ENCODE results near the gene FTCD.
A peak's percentile ranks its signal among the peaks of the same experiment; 100 is the strongest.
"Not testable (repeated sequence)": the region's sequence is repeated elsewhere in the genome, so short reads cannot be mapped to it uniquely, and the experiment has no call there.

FTCD gene

GRCh38 chr21:46187814-46188213, 32.4 kb upstream of the FTCD start:
- DNase-seq, result no peak
- Histone ChIP-seq H3K27ac (ENCODE audit: insufficient read depth, low read length, poor library complexity, severe bottlenecking) (no peak overlapping the region), H3K36me3 (ENCODE audit: control insufficient read depth, insufficient read depth, low read length) (no peaks in the 10 kb centered on the region), H3K9me3 (ENCODE audit: control insufficient read depth, low read length) (no peaks in the 10 kb centered on the region), H3K27me3 (replicated peaks; ENCODE audit: control insufficient read depth, insufficient read depth, low read length, poor library complexity, severe bottlenecking) (no peaks in the 10 kb centered on the region), H3K4me3 (ENCODE audit: insufficient read depth, low read depth, low read length, poor library complexity, severe bottlenecking) (no peak overlapping the region), H3K4me1 (ENCODE audit: control insufficient read depth, insufficient read depth, low read length, poor library complexity, severe bottlenecking) (no peaks in the 10 kb centered on the region)

- H3K36me3 ChIP-seq (ENCODE audit: control insufficient read depth, insufficient read depth, low read length), result no peaks in the 10 kb centered on the region
- no peak overlapping the region for H3K4me3 ChIP-seq (ENCODE audit: insufficient read depth, low read depth, low read length, poor library complexity, severe bottlenecking)
- no peak for DNase-seq
- H3K27me3 ChIP-seq (replicated peaks; ENCODE audit: control insufficient read depth, insufficient read depth, low read length, poor library complexity, severe bottlenecking), result no peaks in the 10 kb centered on the region
- H3K4me1 ChIP-seq (ENCODE audit: control insufficient read depth, insufficient read depth, low read length, poor library complexity, severe bottlenecking), result no peaks in the 10 kb centered on the region
- no peaks in the 10 kb centered on the region for H3K9me3 ChIP-seq (ENCODE audit: control insufficient read depth, low read length)
- no peak overlapping the region for H3K27ac ChIP-seq (ENCODE audit: insufficient read depth, low read length, poor library complexity, severe bottlenecking)
Observed at GRCh38 chr21:46187261-46187660, 31.9 kb upstream of the FTCD start.

GRCh38 chr21:46185716-46186115, 30.3 kb upstream of the FTCD start:
- Histone ChIP-seq H3K27ac (ENCODE audit: insufficient read depth, low read length, poor library complexity, severe bottlenecking) (no peak overlapping the region), H3K27me3 (replicated peaks; ENCODE audit: control insufficient read depth, insufficient read depth, low read length, poor library complexity, severe bottlenecking) (no peaks in the 10 kb centered on the region), H3K4me3 (ENCODE audit: insufficient read depth, low read depth, low read length, poor library complexity, severe bottlenecking) (no peak overlapping the region), H3K9me3 (ENCODE audit: control insufficient read depth, low read length) (no peaks in the 10 kb centered on the region), H3K36me3 (ENCODE audit: control insufficient read depth, insufficient read depth, low read length) (no peaks in the 10 kb centered on the region), H3K4me1 (ENCODE audit: control insufficient read depth, insufficient read depth, low read length, poor library complexity, severe bottlenecking) (no peaks in the 10 kb centered on the region)
- DNase-seq, result no peak

- H3K9me3 ChIP-seq (ENCODE audit: control insufficient read depth, low read length), result no peaks in the 10 kb centered on the region
- no peaks in the 10 kb centered on the region for H3K4me1 ChIP-seq (ENCODE audit: control insufficient read depth, insufficient read depth, low read length, poor library complexity, severe bottlenecking)
- peak overlapping the region; percentile 56 for H3K4me3 ChIP-seq (ENCODE audit: insufficient read depth, low read depth, low read length, poor library complexity, severe bottlenecking)
- H3K27ac ChIP-seq (ENCODE audit: insufficient read depth, low read length, poor library complexity, severe bottlenecking), result peak overlapping the region; percentile 44
- no peaks in the 10 kb centered on the region for H3K36me3 ChIP-seq (ENCODE audit: control insufficient read depth, insufficient read depth, low read length)
- DNase-seq, result peak; percentile 45 to 50 (median 46)
- H3K27me3 ChIP-seq (replicated peaks; ENCODE audit: control insufficient read depth, insufficient read depth, low read length, poor library complexity, severe bottlenecking), result no peaks in the 10 kb centered on the region
Observed at GRCh38 chr21:46184625-46185555, 29.5 kb upstream of the FTCD start.

GRCh38 chr21:46183910-46184624, 28.7 kb upstream of the FTCD start, which contains the start of gene SPATC1L:
Gene SPATC1L (minus strand): TSS chr21:46184459. CDS start chr21:46182816, 1,643 bp downstream.
- Histone ChIP-seq H3K4me1 (ENCODE audit: control insufficient read depth, insufficient read depth, low read length, poor library complexity, severe bottlenecking) (no peaks in the 10 kb centered on the region), H3K36me3 (ENCODE audit: control insufficient read depth, insufficient read depth, low read length) (no peaks in the 10 kb centered on the region), H3K27ac (ENCODE audit: insufficient read depth, low read length, poor library complexity, severe bottlenecking) (peak within 1 kb of the TSS; percentile 44), H3K4me3 (ENCODE audit: insufficient read depth, low read depth, low read length, poor library complexity, severe bottlenecking) (peak within 1 kb of the TSS; percentile 56), H3K9me3 (ENCODE audit: control insufficient read depth, low read length) (no peaks in the 10 kb centered on the region), H3K27me3 (replicated peaks; ENCODE audit: control insufficient read depth, insufficient read depth, low read length, poor library complexity, severe bottlenecking) (no peaks in the 10 kb centered on the region)
- DNase-seq, result peak in 2 of 3 donors; percentile 16

- not testable (repeated sequence) for H3K27ac ChIP-seq (ENCODE audit: insufficient read depth, low read length, poor library complexity, severe bottlenecking); DNase-seq; H3K9me3 ChIP-seq (ENCODE audit: control insufficient read depth, low read length); H3K4me3 ChIP-seq (ENCODE audit: insufficient read depth, low read depth, low read length, poor library complexity, severe bottlenecking); H3K4me1 ChIP-seq (ENCODE audit: control insufficient read depth, insufficient read depth, low read length, poor library complexity, severe bottlenecking); H3K27me3 ChIP-seq (replicated peaks; ENCODE audit: control insufficient read depth, insufficient read depth, low read length, poor library complexity, severe bottlenecking); H3K36me3 ChIP-seq (ENCODE audit: control insufficient read depth, insufficient read depth, low read length)
Observed at GRCh38 chr21:46183337-46183909, 28.0 kb upstream of the FTCD start.

GRCh38 chr21:46182548-46183336, 27.4 kb upstream of the FTCD start:
- DNase-seq, result no peak
- H3K27me3 ChIP-seq (replicated peaks; ENCODE audit: control insufficient read depth, insufficient read depth, low read length, poor library complexity, severe bottlenecking), result no peaks in the 10 kb centered on the region
- no peak overlapping the region for H3K4me3 ChIP-seq (ENCODE audit: insufficient read depth, low read depth, low read length, poor library complexity, severe bottlenecking)
- no peaks in the 10 kb centered on the region for H3K9me3 ChIP-seq (ENCODE audit: control insufficient read depth, low read length)
- no peaks in the 10 kb centered on the region for H3K4me1 ChIP-seq (ENCODE audit: control insufficient read depth, insufficient read depth, low read length, poor library complexity, severe bottlenecking)
- no peaks in the 10 kb centered on the region for H3K36me3 ChIP-seq (ENCODE audit: control insufficient read depth, insufficient read depth, low read length)
- H3K27ac ChIP-seq (ENCODE audit: insufficient read depth, low read length, poor library complexity, severe bottlenecking), result no peak overlapping the region

GRCh38 chr21:46181953-46182547, 26.7 kb upstream of the FTCD start:
- H3K27me3 ChIP-seq (replicated peaks; ENCODE audit: control insufficient read depth, insufficient read depth, low read length, poor library complexity, severe bottlenecking), result no peaks in the 10 kb centered on the region

GRCh38 chr21:46181436-46181835, 26.1 kb upstream of the FTCD start:
- no peaks in the 10 kb centered on the region for H3K9me3 ChIP-seq (ENCODE audit: control insufficient read depth, low read length)
- no peaks in the 10 kb centered on the region for H3K27me3 ChIP-seq (replicated peaks; ENCODE audit: control insufficient read depth, insufficient read depth, low read length, poor library complexity, severe bottlenecking)
- no peak for DNase-seq
- no peak overlapping the region for H3K27ac ChIP-seq (ENCODE audit: insufficient read depth, low read length, poor library complexity, severe bottlenecking)
- H3K36me3 ChIP-seq (ENCODE audit: control insufficient read depth, insufficient read depth, low read length), result no peaks in the 10 kb centered on the region
- H3K4me3 ChIP-seq (ENCODE audit: insufficient read depth, low read depth, low read length, poor library complexity, severe bottlenecking), result no peak overlapping the region
- H3K4me1 ChIP-seq (ENCODE audit: control insufficient read depth, insufficient read depth, low read length, poor library complexity, severe bottlenecking), result no peaks in the 10 kb centered on the region

More at GRCh38 chr21:46181953-46182547, 26.7 kb upstream of the FTCD start:
- H3K4me3 ChIP-seq (ENCODE audit: insufficient read depth, low read depth, low read length, poor library complexity, severe bottlenecking), result no peak overlapping the region
- no peak for DNase-seq
- no peaks in the 10 kb centered on the region for H3K4me1 ChIP-seq (ENCODE audit: control insufficient read depth, insufficient read depth, low read length, poor library complexity, severe bottlenecking)
- H3K36me3 ChIP-seq (ENCODE audit: control insufficient read depth, insufficient read depth, low read length), result no peaks in the 10 kb centered on the region
- H3K9me3 ChIP-seq (ENCODE audit: control insufficient read depth, low read length), result no peaks in the 10 kb centered on the region
- H3K27ac ChIP-seq (ENCODE audit: insufficient read depth, low read length, poor library complexity, severe bottlenecking), result no peak overlapping the region
